Glutamatergic neuron (in vitro differentiated cells): ENCODE data around the gene MOGAT2. TPM values are rescaled to one million over a fixed set of nuclear protein-coding genes. Genes with fewer than 3 reads are reported as not detected.

Experiments used
- DNase-seq: peaks from one replicate; pipeline ENCODE4 v3.0.0; 2022
- H3K27ac Mint-ChIP-seq: one replicate; pipeline ENCODE4 v1.8.0; 2020; ENCODE audit warnings: mild to moderate bottlenecking, mixed read lengths, inconsistent platforms; ENCODE audit not compliant: unreplicated experiment
- H3K27me3 Mint-ChIP-seq: one replicate; pipeline ENCODE4 v1.8.0; 2020; ENCODE audit warnings: mild to moderate bottlenecking, moderate library complexity, mixed read lengths, inconsistent platforms; ENCODE audit not compliant: unreplicated experiment
- H3K36me3 Mint-ChIP-seq: one replicate; pipeline ENCODE4 v1.8.0; 2020; ENCODE audit warnings: mild to moderate bottlenecking, mixed read lengths, inconsistent platforms; ENCODE audit not compliant: unreplicated experiment
- H3K4me1 Mint-ChIP-seq: one replicate; pipeline ENCODE4 v1.8.0; 2020; ENCODE audit warnings: mild to moderate bottlenecking, low read depth, mixed read lengths, inconsistent platforms; ENCODE audit not compliant: unreplicated experiment
- H3K4me3 Mint-ChIP-seq: one replicate; pipeline ENCODE4 v1.8.0; 2020; ENCODE audit warnings: mild to moderate bottlenecking, mixed read lengths, inconsistent platforms; ENCODE audit not compliant: unreplicated experiment
- H3K9me3 Mint-ChIP-seq: one replicate; pipeline ENCODE4 v1.8.0; 2020; ENCODE audit warnings: mild to moderate bottlenecking, moderate library complexity, mixed read lengths, inconsistent platforms; ENCODE audit not compliant: unreplicated experiment
- CTCF ChIP-seq: fragments of 200-600 bp; sonication (generic); IDR thresholded peaks from one replicate; pipeline ENCODE4 v1.5.0; 2021; ENCODE audit not compliant: partially characterized antibody, unreplicated experiment
- total RNA-seq: library from RNA; stranded (reverse); fragmentation: NEBNext Ultra II Directional; extraction: Animal tissue kit (Norgen Biotek cat#: 25700); gene quantifications from one replicate; pipeline ENCODE4 v1.2.1, GENCODE V29; 2021; ENCODE audit not compliant: unreplicated experiment

Gene MOGAT2
- total RNA-seq, 1 donor from 2014 or later = not detected

GRCh38 chr11:75722669-75723042, 5.0 kb downstream of the MOGAT2 start:
- Mint-ChIP-seq H3K27ac (no peak overlapping the region), H3K27me3 (peaks cover 2% of the 10 kb centered on the region), H3K9me3 (peaks cover 2% of the 10 kb centered on the region), H3K36me3 (no peaks in the 10 kb centered on the region), H3K4me1 (no peaks in the 10 kb centered on the region), H3K4me3 (peak overlapping the region; percentile 6)
- no peak for TF ChIP-seq CTCF
- no peak for DNase-seq

DNA sequence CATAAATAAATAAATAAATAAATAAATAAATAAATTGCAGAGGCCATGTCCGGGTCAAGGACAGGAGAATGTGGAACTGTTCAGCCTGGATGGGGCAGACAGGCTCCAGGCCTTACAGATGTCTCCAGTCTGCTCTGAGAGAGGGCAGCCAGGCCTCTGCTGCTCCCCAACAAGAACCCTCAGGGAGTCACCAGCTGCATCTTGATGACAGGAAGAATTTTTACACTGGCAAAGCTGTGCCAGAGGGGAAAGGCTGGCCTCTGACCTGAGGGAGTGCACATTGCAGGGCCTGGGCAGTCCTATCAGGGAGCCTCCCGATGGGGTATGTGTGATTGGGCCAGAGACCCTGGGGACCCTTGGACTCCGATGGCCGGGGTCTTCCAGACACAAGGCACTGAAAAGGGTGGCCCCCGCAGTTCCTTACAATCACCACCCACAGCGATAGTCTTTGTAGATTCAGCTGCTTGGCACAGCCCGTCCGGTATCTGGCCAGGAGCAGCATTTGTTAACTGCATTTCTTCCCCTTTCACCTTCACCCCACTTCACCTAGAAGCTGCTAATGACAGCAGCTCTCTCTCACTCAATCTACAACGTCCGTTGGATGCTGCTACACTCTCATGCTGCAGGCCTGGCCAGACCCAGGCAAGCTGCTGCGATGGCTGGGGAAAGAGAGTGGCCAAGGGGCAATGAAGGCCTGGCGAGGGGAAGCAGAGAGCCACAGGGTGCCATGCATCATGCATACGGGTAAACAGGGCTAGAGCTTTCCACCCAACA, 8.1 kb downstream of the MOGAT2 start:
- Mint-ChIP-seq H3K27me3 (peaks cover 4% of the 10 kb centered on the region), H3K4me1 (no peaks in the 10 kb centered on the region), H3K36me3 (no peaks in the 10 kb centered on the region), H3K4me3 (no peak overlapping the region), H3K27ac (no peak overlapping the region), H3K9me3 (peaks cover 4% of the 10 kb centered on the region)
- DNase-seq = no peak
- TF ChIP-seq CTCF = no peak

DNA sequence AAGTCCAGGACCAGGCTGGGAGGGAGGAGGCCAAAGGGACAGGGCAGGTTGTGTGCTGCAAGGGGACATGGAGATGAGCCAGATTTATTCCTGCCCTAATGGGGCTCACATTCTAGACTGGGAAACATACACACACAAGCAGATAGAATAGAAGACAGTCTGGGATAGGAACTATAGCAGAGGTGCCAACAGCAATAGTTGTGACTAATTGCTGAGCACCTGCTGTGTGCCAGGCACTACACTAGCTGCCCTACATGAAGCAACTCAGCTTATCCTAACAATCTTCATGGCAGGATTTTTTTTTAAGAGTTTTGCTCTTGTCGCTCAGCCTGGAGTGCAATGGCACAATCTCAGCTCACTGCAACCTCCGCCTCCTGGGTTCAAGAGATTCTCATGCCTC, 11.4 kb downstream of the MOGAT2 start:
- peaks cover 6% of the 10 kb centered on the region for H3K27me3 Mint-ChIP-seq
- H3K36me3 Mint-ChIP-seq = peaks cover 7% of the 10 kb centered on the region
- no peak for DNase-seq
- no peak overlapping the region for H3K27ac Mint-ChIP-seq
- H3K9me3 Mint-ChIP-seq = peaks cover 4% of the 10 kb centered on the region
- no peak for TF ChIP-seq CTCF
- no peak overlapping the region for H3K4me3 Mint-ChIP-seq
- H3K4me1 Mint-ChIP-seq = peaks cover 2% of the 10 kb centered on the region

GRCh38 chr11:75731095-75731494, 13.5 kb downstream of the MOGAT2 start:
- peaks cover 7% of the 10 kb centered on the region for H3K36me3 Mint-ChIP-seq
- peaks cover 11% of the 10 kb centered on the region for H3K4me1 Mint-ChIP-seq
- H3K27ac Mint-ChIP-seq = no peak overlapping the region
- H3K9me3 Mint-ChIP-seq = peaks cover 4% of the 10 kb centered on the region
- no peak for TF ChIP-seq CTCF
- no peak for DNase-seq
- H3K27me3 Mint-ChIP-seq = peaks cover 6% of the 10 kb centered on the region
- no peak overlapping the region for H3K4me3 Mint-ChIP-seq

GRCh38 chr11:75733071-75733430, 15.4 kb downstream of the MOGAT2 start:
- Mint-ChIP-seq H3K4me3 (no peak overlapping the region), H3K36me3 (peaks cover 7% of the 10 kb centered on the region), H3K9me3 (peaks cover 2% of the 10 kb centered on the region), H3K27ac (no peak overlapping the region), H3K4me1 (peaks cover 11% of the 10 kb centered on the region), H3K27me3 (peaks cover 6% of the 10 kb centered on the region)
- DNase-seq = no peak
- TF ChIP-seq CTCF = no peak
